Measurements from ENCODE around the gene ANO7. TPM values are rescaled to one million over a fixed set of nuclear protein-coding genes. Genes with fewer than 3 reads are reported as not detected.

ANO7 gene
- total RNA-seq, 1 experiment from 2014 or later, result 1.1 TPM

DNA sequence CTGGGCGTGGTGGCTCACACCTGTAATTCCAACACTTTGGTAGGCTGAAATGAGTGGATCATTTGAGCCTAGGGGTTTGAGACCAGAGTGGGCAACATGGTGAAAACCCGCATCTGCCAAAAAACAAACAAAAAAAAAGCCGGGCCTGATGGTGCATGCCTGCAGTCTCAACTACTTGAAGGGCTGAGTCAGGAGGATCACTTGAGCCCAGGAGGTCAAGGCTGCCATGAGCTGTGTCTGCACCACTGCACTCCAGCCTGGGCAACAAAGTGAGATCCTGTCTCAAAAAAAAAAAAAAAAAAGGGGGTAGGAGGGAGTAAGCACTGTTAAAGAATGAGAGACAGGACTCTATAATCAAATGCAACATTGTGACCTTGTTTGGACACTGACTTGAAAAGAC is 72.4 kb downstream of the ANO7 start:
- DNase-seq (ENCODE audit: low spot score), result no peak
- in situ Hi-C loops (cut with HindIII; ENCODE audit: low sequenced_read_pairs), result no loop called here

DNA sequence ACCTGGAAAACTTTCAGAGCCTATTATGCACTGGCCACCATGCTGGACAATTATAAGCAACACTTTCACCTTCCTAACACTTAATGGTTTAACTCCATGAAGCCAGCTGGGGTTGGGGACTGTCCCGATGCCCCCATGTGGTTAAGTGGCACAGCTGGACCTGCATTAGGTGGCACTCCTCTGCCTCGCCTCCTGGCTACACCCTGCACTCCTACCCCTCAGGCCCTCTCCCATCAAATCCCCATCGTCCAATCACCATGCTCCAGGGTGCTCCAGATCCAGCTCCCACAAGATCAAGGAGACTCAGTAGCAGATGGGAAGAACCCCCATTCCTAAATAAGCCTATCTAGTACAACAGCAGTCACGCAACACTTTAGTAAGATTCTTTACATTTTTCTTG is 73.2 kb downstream of the ANO7 start:
- DNase-seq (ENCODE audit: low spot score), result no peak
- in situ Hi-C loops (cut with HindIII; ENCODE audit: low sequenced_read_pairs), result no loop called here

DNA sequence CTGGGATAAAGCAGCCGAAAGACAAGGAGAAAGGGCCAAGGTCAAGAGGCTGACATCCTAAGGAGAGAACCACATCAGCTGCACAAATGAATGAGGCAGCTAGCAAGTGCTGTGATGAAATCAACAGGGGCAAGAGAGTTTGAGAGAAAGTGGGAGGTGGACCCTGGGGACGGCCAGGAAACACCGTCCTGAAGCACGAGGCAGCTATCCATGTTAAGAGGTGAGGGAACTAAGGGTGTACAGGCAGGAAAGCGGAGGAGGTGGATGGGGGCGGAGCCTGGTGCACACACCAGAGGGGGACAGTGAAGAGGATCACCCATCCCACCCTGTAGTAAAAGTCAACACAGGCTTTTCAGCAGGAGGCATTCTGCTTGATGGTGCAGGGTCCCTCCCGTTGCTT is 74.6 kb downstream of the ANO7 start:
- in situ Hi-C loops (cut with HindIII; ENCODE audit: low sequenced_read_pairs), result no loop called here
- no peak for DNase-seq (ENCODE audit: low spot score)

DNA sequence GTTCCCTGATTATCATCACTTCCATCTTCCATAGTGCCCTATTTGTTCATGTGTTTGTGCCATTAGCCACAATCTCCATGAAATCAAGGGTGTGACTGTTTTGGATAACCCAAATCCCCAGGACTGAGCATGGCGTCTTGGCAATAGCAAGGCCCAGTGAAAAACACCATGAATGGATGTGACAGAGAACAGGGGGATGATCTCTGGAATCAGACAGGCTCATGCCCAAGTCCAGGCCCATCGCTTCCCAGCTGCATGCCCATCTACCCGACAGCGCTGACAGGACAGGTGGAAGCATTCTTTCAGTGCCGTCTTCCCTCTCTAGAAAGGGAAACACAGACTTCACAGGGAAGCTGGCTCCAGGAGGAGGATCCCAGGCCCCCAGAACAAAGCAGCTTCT is 77.0 kb downstream of the ANO7 start:
- DNase-seq (ENCODE audit: low spot score), result no peak
- in situ Hi-C loops (cut with HindIII; ENCODE audit: low sequenced_read_pairs), result no loop called here

DNA sequence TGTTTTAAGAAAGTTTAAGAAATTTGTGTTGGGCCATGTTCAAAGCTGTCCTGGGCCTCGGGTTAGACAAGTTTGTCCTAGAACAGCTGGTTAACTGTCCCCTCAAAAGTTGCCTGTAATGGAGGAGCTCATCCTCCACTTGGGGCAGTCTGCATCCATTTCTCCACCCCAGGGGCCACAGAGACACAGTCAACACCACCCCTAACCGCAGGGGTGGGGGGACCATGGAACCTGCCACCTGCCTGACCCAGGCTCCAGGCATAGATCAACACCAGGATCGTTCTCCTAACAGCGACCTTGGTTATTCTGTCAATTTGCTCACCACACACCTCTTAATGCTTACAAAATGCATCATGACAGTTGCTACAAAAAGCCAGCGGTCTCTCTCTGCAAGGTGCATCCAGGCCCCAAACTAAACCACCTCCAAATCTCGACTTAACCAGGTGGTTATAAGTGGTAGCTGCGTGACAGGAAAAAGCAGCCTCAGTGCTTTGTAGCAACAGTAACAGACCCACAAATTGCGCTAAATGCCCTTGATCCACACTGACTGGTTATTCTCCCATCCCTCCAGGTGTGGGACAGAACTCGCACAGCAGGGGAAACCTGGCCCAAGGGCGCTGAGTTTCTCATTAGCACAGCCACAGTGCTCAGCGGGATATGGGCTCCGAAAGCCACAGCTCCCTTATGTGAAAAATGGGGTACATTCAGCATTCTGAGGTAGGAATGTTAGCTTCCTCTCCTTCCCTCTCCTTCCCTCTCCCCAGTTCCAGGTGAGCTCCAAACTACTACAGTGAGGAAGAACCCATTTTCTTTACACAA is 79.0 kb downstream of the ANO7 start:
- in situ Hi-C loops (cut with HindIII; ENCODE audit: low sequenced_read_pairs), result no loop called here
- DNase-seq (ENCODE audit: low spot score), result no peak

DNA sequence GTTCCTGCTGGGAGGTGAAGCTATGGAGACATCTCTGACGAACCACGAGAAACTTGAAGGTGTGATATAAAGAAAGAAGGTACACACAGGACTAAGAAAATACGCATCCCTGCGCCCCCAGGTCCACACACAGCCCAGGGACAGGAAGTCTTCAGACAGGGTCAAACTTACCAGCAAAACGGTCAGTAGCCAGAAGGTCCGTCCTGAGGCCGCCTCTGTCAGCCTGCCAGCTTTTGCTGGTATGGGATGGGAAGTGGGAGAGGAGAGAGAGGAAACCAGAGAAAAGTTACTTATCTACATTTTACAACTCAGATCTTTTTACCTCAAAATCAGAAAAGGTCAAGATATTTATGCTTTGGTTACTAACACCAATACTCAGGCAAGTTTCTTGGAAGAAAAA is 79.8 kb downstream of the ANO7 start:
- DNase-seq (ENCODE audit: low spot score), result no peak
- in situ Hi-C loops (cut with HindIII; ENCODE audit: low sequenced_read_pairs), result no loop called here

DNA sequence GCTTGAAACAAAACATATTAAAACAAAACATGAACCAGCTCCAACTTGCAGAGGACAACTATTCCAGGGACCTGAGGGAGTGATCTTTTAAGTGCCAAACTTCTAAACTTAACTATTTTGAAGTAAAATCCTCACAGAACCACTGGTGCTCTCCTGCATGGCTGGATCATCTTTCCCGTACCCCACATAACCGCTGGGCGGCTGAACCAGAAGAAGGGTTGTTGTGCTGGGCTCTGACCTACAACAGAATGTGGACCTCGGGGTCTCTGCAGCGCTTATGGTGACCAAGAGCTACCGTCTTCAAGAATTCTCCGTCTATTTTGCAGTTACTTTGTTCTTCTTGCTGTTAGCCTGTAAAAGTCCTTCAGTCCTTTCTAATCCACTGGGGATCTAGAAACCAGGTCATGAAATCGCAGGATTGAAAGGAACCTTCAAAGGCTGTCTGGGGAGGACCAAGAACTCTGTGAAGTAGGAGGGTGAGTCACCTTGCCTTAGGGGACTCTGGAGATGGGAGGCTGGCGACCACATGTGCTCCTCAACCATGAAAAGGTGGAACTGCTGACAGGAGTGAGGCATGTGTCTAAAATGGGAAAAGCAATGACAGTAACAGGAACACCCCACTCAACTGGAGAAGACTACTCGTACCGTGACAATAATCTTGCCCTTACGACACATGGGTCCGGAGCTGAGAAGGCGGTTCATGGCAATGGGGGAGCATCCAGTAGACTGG is 80.4 kb downstream of the ANO7 start:
- in situ Hi-C loops (cut with HindIII; ENCODE audit: low sequenced_read_pairs), result no loop called here
- no peak for DNase-seq (ENCODE audit: low spot score)

DNA sequence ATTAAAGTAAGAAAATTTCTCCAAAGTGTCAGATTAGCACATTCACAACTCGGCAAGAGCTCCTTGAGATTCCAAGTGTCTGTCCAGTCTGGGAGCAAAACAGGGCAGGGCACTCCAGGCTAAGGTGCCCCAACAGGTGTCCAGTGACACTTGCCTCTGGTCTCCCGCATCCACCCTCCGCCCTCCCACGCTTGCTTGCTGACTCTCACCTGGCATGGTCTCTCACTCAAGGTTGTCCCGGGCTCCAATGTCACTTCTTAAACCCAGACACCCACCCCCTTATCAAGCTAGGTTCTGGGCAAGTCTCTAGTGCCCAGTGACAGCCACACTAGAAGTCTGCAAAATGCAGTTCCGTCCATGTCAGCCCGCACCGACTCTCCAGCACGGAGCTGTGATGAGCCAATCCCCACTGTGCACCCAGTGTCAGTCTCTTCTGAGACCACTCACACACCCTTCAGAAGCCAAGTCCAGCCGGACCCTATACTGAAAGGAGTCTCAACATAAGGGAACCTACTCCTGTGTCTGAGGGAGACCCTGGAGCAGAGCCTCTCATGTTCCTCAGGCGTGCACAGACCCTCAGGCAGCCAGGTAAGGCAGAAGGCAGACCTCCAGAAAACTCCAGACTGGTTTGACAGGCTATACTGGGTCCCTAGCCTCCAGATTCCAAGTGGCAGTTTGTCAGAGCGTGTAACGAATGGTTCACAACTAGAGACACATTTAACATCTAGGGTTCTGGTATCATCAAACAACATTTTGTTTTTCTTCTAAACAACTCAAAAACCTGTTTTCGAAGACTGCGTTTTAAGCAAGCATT is 81.4 kb downstream of the ANO7 start:
- no peak for DNase-seq (ENCODE audit: low spot score)
- in situ Hi-C loops (cut with HindIII; ENCODE audit: low sequenced_read_pairs), result no loop called here

DNA sequence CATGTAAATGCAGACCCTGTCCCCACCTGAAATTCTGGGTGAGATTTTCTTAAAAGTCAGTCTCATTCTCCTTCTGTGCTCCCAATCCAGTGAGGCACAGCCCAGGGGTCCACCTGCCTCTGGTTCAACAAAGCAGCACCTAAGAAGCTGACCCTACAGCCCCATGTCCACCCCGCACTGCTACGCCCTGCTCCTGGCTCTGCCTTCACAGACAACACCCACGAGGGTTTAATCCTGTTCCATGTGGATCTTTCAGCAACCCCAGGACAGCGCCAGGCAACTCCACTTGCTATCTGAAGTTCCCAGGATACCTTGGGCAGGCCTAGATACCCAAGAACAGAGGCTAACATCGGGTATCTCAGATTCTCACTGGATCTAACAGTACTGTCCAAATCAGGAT is 82.1 kb downstream of the ANO7 start:
- DNase-seq (ENCODE audit: low spot score), result no peak
- in situ Hi-C loops (cut with HindIII; ENCODE audit: low sequenced_read_pairs), result no loop called here

DNA sequence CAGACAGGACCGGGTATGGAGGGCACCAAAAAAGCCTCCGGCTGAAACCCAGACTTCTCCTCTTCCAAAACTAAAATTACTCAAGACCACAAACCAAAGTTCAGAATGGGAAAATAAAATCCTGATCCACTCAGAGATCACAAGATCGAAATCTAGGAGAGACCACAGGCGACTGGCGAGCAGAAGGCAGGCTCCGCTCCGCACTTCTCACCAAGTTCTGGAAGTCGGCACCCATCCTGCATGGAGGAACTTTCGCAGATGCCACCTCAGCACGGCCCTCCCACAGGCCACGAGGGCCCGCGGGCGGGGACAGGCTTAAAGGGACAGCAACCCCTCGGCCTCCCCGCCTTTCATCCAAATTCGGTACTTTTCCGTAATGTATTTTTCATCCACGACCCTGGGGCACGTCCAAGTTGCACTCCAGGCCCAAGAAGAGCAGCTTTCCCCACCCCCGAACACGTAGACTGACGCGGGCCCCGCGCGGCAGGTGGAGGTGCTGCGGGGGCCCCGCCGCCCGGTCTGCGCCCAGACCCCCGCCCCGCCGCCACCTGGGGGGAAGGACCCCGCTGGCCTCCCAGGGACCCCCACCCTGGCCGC is 83.3 kb downstream of the ANO7 start:
- DNase-seq (ENCODE audit: low spot score), result peak; percentile 75
- in situ Hi-C loops (cut with HindIII; ENCODE audit: low sequenced_read_pairs), result no loop called here

DNA sequence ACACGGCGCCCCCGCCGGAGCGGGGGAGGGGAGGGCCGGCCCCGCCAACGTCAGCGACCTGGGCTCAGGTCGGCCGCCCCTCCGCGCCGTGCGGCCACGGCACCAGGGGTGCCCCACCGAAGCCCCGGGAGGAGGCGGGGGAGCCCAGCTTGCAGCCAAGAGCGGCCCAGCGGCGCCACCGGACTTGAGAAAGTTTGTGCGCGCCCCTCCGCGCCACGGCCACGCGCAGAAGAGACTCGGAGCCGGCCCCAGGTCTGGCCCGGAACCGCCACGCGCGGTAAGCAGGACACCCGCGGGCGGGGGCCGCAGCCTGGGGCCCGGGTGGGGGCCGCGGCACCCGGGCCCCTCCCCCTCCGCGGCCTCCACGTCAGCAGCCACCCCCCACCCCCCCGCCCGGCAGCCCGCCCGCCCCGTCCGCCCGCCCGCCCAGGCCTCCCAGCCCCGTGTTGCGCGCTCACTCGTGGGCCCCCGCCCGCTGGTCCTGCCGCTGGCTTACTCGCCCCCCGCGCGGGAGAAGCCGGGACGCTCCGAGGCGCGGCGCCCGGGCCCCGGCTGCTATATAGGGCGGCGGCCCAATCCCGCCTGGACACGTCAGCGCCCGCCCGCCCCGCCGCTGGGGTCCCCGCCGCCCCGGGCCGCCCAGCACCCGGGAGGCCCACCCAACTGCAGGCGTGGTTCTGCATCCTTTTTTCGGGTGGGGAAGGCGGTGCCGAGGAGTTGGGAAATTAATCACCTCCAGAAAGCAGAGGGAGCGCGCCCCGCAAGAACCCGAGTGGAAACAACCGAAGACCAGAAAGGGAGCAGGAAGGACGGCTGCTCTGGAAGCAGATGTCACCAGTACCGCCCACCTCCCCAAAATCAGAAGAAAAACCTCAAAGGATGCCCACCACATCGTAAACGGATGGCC is 84.1 kb downstream of the ANO7 start:
- in situ Hi-C loops (cut with HindIII; ENCODE audit: low sequenced_read_pairs), result no loop called here
- DNase-seq (ENCODE audit: low spot score), result peak; percentile 25

DNA sequence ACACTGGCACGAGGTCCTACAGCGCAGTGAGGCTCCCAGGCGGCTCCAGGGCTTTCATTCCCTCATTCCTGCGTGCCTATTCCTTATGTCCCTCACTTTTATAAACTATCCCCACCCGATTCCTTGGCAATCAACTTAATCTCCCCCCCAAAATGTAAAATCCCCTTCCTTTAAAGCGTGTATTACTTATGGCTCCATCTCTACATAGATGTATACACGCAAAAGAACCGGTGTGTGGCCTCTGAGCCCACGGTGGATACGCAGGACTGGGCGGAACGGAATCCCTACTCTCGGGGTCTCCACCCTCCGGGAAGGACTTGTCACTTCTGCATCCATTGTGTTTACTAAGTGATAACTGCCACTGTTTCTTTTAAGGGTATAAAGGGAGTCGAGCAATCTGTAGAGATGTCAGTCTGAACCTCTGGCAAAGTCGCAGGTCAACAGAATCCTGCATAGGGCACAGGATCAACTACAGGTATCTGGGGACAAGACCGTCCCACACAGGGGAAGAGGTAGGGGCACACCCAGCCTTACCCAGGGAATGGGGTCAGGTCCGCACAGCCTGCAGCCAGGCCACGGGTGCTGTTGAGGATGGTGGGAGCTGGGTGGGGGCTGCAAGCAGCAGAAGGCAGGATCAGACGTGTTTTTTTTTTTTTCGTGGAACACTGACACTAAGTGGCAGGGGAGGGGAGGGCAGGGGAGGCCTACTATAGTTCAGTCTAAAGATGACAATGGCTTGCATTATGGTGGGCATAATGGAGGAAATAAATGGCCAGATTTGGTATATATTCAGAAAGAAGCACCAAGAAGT is 84.9 kb downstream of the ANO7 start:
- in situ Hi-C loops (cut with HindIII; ENCODE audit: low sequenced_read_pairs), result no loop called here
- no peak for DNase-seq (ENCODE audit: low spot score)

DNA sequence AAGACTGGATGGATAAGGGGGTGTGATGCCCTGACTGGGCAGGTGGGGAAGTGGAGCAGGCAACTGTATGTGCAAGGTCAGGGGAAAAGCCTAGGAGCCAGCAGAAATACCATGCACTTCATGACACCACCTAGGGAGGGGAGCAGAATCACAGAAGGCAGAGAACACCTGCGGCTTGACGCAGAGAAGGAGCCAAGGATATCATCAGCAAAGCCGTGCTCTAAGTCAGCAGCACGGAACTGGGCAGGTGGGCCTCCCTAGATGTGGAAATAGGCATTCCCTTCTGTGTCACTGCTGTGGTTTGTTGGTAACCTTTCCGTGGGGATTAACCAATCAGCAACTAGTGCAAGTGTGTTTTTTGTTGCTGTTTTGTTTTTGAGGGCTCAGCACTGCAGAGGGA is 85.7 kb downstream of the ANO7 start:
- in situ Hi-C loops (cut with HindIII; ENCODE audit: low sequenced_read_pairs), result no loop called here
- peak; percentile 41 for DNase-seq (ENCODE audit: low spot score)

Other genes starting within 250 kb of the ANO7 start
- 0.07 and 2.2 TPM in 2 replicates for gene SNED1, start 190.1 kb upstream of the ANO7 start, total RNA-seq (2014; rRNA removed; shearing (Covaris generic))
- gene MTERF4, start 86.4 kb upstream of the ANO7 start, total RNA-seq (2014; rRNA removed; shearing (Covaris generic)), result 17.5 and 24.9 TPM in 2 replicates
- gene PASK, start 39.2 kb upstream of the ANO7 start, total RNA-seq (2014; rRNA removed; shearing (Covaris generic)), result 14.7 and 20.7 TPM in 2 replicates
- gene PPP1R7, start 38.2 kb upstream of the ANO7 start, total RNA-seq (2014; rRNA removed; shearing (Covaris generic)), result 83.2 and 91.9 TPM in 2 replicates
- 386 and 442 TPM in 2 replicates for gene HDLBP, start 127.0 kb downstream of the ANO7 start, total RNA-seq (2014; rRNA removed; shearing (Covaris generic))
- 339 and 438 TPM in 2 replicates for gene SEPTIN2, start 127.2 kb downstream of the ANO7 start, total RNA-seq (2014; rRNA removed; shearing (Covaris generic))
- gene FARP2, start 167.6 kb downstream of the ANO7 start, total RNA-seq (2014; rRNA removed; shearing (Covaris generic)), result 36.3 and 38.6 TPM in 2 replicates

Data from G401 (cell line).